Measurements from ENCODE around the gene PPM1H. TPM values are rescaled to one million over a fixed set of nuclear protein-coding genes. Genes with fewer than 3 reads are reported as not detected.
A peak's percentile ranks its signal among the peaks of the same experiment; 100 is the strongest.

Gene PPM1H
- total RNA-seq, 1 donor from 2014 or later = 8.3 TPM

DNA sequence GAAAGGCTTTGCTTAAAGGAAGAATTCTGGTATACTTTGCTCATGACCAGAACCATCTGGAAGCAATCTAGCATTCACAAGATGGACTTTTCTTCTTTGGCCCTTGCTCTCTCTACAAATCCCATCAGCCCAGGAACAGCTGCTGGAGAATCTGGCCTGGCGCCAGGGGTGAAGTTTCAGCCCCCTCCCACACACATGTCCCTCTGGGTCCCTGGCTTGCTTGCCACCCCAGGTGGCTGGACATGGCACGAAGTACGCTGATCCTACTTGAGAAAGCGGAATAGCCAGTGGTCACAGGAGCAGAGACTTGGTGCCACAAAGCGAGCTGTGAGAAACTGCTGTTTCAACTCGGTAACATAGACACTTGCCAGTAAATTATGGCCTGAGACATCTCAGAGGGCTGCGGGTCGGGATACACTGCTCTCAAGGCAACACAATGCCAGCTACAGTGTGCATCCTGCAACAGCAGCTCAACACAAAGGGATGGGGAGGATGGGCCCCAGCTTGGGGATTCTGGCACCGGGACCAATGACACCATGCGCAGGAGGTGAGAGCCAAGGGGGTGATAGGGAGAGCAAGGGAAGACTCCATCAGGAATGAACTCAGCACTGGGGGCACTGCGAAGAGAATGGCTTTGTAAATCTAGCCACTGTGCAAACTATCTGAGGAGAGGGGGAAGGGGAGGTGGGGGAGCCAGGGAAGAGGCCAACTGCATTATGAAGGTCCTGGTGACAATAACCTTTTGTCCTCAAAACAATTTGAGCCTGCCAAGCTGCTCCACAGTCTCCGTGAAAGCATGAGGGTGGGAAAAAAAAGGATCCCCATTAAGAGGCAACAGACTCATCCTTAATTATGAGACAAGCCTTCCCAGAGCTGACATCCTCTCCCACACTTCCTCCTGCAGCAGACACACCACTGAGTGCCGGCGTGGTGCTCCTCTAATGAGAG, 219.9 kb downstream of the PPM1H start:
- ATAC-seq (peak; percentile 72), DNase-seq (ENCODE audit: missing footprints) (peak; percentile 82)
- intact Hi-C loops (cut with DNase I) = no loop called here

DNA sequence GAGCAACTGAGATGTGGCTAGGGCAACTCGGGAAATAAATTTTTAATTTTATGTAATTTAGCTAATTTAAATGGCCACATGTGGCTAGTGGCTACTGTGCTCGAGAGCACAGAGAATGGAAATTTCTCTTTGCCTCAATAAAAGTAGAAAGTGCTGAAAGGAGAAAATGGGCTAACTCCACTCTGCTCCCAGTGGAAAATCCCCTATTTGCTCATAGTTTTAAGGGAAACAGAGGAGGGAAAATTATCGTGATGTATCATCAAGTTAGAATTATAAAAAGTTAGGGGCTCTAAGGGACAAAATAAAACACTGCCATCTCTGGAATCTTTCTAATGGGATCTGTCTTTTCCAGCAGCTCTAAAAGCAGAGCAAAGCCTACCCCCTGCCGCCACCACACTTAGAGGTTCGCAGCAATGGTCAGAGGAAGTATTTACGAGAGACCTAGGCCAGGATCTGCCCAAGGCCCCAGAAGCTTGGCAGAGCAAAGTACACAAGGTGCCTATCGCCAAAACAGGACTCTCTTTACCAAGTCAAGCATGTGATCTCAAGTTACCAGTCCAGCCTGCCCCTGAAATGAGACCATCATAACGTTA, 220.7 kb downstream of the PPM1H start:
- intact Hi-C loops (cut with DNase I) = no loop called here
- no peak for DNase-seq (ENCODE audit: missing footprints)
- peak; percentile 40 for ATAC-seq

DNA sequence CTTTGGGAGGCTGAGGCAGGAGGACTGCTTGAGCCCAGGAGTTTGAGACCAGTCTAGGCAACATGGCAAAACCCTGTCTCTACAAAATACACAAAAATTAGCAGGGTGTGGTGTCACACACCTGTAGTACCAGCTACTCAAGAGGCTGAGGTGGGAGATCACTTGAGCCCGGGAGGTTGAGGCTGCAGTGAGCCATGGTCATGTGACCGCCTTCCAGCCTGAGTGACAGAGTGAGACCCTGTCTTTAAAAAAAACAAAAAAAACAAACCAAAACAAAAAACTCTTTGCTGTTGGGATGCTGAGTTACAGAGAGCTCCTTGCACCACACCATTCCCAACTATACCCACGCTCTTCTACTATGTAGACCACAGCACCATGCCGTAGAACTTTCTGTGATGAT, 221.2 kb downstream of the PPM1H start:
- DNase-seq (ENCODE audit: missing footprints) = no peak
- ATAC-seq = no peak
- intact Hi-C loops (cut with DNase I) = no loop called here

DNA sequence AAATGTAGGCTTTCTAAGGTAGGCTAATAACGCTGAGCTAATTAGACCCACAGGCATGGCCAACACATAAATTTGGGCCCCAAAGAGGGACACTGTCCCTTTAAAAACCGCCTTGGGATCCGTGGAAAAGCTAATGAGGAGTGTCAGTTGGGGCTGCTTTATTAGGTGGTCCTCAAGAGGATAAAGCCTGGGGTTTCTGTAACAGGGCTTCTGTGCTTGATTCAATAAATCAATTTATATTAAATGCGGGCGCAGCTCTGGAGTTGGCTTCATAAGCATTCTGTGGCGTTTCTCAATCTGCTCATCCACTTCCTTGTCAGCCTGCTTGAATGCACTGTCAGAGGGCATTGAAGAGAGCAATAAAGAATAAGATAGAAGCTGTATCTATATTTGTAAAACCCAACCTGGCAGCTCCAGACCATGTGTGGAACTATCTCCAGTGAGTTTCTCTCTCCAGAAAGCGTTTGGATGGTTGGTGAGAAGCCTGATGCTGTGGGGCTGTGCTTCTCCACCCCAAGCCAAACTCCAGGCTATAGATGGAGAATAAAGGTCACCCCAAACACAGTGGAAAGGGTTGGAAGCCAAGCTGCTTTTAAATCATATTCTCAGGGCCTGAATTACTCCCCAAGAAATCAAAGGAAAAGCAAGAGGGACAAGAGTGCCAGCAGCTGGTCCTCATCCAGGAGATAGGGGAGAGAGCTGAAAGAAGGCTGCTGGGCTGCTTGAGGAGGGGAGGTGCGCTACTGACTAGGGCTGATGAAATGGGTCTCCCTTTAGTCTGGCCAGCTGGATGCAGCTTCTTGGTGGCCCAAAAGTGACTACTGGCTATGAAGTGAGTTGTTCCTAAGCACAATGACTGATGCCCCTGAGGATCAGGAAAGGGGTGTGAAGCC, 222.0 kb downstream of the PPM1H start:
- DNase-seq (ENCODE audit: missing footprints) (no peak), ATAC-seq (no peak)
- intact Hi-C loops (cut with DNase I) = no loop called here

DNA sequence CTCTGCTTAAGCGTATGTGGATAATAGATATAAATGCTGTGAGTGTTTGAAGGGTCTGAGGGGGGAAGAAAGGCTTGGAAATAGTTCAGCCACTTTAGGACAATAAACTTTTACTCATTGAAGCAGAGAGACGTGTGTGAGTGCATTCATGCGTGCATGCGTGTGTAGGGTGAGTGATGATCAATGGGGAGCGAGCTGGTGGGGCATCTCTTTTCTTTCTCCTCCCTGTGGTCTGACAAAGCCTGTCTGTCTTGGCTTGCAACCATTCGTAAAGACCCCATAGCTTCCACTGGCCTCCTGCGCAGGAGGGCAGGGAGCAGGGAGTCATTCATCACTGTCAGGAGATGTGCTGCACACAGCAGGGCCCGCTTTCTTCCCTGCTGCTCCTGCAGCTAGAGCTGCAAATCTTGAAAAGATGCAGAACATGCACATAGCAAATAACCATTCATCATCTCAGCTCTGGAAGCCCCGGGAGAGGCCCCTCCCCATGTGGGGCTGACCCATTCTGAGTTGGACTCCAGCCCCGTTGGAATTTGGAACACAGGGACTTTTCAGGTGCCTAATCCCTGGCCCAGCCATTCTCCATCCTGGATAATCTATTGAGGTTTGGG, 223.2 kb downstream of the PPM1H start:
- DNase-seq (ENCODE audit: missing footprints) (no peak), ATAC-seq (no peak)
- intact Hi-C loops (cut with DNase I) = no loop called here

DNA sequence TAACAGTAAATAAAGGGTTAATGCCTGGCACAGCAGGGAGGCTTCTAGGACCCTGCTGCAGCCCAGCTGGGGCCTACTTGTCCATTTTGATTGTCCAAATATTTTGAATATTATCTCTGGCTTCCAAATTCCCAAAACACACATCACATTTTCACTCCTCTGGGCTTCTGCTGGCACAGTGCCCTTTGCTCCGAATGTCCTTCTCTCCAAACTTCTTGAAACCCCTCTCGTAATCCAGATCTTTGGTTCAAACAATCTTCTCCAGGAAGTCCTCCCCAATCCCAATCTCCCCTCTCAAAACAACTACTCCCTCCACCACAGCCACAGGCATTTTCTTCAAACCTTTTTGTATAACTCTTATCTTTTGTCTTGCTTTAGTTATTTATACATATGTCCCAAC, 225.6 kb downstream of the PPM1H start:
- ATAC-seq = no peak
- intact Hi-C loops (cut with DNase I) = no loop called here
- DNase-seq (ENCODE audit: missing footprints) = no peak

DNA sequence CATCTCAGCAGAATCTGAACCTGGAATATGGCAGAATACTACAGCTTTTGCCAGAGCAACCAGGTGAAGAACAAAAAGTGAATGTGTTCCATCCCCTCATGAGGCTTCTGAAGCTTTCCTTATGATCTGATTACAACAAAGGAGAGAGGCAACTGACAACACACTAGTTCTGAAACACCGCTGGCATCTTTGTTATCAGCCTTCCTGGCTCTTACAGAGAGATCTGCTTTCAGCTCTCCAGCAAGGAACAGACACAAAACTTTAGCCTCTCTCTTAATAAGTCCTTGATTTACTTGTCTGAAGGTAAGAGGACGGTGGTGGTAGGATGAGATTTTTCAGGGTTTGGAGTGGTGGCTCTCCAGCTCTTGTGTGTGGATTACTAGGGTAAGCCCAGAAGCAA, 227.0 kb downstream of the PPM1H start:
- no peak for ATAC-seq
- intact Hi-C loops (cut with DNase I) = no loop called here
- no peak for DNase-seq (ENCODE audit: missing footprints)

DNA sequence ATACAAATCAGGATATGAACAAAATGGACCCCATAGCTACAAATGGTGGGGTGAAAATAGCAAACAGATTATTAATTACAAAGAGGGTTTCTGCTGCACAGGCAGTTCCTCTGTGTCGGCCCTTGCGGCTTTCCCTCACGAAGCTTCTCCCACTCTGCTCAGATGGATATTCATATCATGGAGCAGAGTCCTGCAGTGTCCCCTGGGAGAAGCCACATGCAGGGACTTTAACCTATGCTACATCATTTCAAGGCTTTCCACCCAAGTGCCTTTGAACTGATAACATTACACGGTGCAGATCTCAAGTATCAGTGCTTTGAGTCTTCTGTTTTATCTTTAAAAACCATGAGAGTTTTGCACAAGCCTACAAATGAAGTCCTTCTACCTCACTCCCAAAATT, 229.1 kb downstream of the PPM1H start:
- ATAC-seq (no peak), DNase-seq (ENCODE audit: missing footprints) (no peak)
- intact Hi-C loops (cut with DNase I) = no loop called here

DNA sequence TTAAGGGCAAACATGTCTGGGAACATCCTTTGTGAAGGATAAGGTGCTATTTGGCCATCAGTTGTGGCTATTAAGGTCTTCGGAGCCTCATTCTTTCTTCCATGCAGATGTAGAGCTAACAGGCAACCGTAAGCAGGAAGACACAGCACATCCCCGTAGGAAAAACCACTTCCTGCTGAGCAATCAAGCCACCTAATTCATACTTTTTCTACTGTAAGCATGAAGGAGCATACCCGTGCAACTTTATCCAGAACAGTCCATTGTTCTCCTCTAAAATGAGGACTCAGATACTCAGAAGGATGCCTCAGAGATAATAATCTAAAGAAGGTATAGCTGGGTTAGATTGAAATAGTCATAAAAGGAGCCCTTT, 232.0 kb downstream of the PPM1H start:
- DNase-seq (ENCODE audit: missing footprints) (no peak), ATAC-seq (peak; percentile 6)
- intact Hi-C loops (cut with DNase I) = loop anchor here (5.0 kb wide), 2 partner anchors 89 to 101 kb away; no protein-coding TSS in a partner anchor

DNA sequence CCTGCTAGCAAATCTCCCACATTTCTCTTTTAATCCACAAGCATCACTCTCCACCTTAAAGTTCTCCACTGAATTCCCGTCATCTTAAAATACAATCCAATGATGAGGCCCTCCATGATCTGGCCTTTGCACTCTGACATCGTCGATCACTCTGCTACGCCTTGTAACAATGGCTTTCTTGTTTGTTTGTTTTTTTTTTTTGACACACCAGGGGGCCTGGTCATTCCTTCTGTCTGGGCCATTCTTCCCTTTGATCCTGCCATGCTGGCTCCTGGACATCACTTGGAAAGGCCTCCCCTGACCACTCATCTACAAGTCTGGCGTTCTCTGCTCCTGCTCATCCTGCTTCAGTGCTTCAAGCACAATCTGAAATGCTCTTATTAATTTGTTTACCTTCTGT, 233.5 kb downstream of the PPM1H start:
- intact Hi-C loops (cut with DNase I) = loop anchor here (5.0 kb wide), 2 partner anchors 91 to 99 kb away; no protein-coding TSS in a partner anchor
- no peak for ATAC-seq
- no peak for DNase-seq (ENCODE audit: missing footprints)

DNA sequence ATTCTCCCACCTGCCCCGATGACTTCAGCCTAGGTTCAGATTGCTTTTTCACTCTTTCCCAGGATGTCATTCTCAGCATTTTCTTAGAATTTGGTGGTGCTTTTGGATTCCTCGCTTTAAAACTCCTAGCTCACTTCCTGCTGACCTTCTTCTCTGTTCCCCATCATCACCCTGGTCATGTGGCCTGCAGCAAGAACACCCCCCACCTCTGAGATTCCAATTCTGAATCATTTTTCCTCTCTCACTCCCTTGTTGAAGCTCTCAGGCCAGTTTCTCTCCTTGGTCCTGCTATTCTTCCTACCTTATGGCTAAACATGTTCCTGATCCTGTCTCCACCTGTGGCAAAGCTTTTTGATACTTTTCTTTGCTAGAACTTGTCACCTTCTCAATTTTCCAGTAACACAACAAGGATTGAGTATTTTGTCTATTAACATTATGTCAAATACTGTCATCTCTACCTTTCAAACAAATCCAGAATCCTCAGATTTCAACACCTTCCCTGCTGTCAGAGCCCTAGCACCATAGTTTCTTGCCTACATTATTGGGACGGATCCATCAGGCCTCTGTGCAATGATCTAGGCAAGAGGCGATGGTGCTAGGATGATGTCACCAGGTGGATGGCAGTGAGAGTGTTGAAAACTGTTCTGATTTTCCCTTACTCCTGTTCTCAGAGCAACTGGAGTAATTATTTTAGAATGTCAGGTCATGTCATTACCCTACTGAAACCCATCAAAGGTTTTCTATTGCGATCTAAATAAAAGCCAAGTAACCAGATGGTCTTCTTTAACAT, 234.7 kb downstream of the PPM1H start:
- intact Hi-C loops (cut with DNase I) = loop anchor here (5.0 kb wide), 2 partner anchors 92 to 98 kb away; no protein-coding TSS in a partner anchor
- DNase-seq (ENCODE audit: missing footprints) (no peak), ATAC-seq (no peak)

DNA sequence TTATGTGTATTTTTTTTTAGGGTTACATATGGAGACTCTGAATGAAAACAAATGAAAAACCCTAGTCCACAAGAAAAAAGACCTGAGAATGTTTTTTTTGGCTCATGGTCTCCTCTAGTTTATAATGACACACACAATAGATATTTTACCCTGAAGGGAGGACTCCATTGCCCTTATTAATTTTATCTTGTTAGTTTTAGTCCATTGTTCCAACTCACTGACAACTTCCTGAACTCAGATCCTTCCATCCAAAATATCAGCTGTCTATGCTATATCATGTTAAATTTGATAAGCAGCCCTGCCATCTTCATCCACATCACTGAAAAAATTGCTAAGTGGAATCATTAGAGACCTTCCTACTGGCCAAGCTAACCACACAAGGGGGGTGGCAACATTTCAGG, 236.2 kb downstream of the PPM1H start:
- intact Hi-C loops (cut with DNase I) = no loop called here
- ATAC-seq (no peak), DNase-seq (ENCODE audit: missing footprints) (no peak)

DNA sequence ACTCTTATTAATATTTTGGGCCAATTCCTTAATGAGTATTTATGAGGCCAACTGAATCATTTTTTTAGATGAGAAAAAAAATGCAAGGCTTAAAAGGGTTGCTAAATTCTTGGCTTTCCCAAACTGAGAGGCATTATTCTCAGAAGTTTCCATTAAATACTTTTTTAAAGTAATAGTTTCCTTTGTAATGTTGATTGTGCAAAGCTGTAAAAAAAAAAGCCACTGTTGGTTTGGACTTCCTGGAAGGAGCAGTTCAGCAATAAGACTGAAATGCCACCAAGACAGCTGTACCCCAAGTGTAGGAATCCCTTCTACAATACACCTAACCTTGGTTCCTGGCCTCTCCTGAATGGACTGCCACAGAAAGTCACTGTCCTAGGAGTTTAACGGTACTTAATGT, 237.1 kb downstream of the PPM1H start:
- no peak for DNase-seq (ENCODE audit: missing footprints)
- ATAC-seq = no peak
- intact Hi-C loops (cut with DNase I) = no loop called here

DNA sequence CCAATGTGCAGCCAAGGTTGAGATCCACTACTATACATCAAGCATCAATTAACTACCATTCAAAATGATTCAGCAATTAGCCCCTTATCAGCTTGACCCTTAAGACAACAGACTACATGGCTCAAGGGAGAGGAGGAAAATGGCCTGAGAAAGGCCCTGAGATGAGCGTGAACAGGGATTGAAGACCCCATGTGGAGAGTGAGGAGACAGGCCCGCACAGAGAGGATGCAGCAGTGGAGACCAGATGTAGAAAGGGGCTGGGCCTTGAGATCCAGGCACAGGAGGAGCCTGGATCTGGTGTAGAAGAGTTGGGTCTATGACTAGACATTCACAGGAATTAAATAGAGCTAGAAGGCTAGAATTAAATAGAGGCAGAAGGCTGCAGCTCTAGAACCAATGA, 239.3 kb downstream of the PPM1H start:
- intact Hi-C loops (cut with DNase I) = no loop called here
- no peak for ATAC-seq
- no peak for DNase-seq (ENCODE audit: missing footprints)

DNA sequence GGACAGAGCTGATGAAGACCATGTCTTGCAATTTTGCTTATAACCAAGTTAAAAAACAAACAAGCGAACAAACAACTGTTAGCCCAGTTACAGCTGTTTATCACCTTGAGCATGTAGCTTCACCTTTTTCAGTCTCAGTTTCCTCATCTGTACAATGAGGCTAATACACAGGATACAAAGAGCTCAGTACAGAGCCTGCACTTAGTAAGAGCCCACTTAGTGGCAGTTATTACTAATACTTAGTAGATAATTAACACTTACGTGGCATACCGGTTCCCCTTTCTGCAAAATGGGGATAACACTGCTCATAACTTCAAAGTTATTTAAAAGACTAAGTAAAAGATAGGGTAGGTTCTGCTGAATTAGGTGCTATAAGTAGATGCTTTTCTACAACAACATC, 240.3 kb downstream of the PPM1H start:
- intact Hi-C loops (cut with DNase I) = no loop called here
- DNase-seq (ENCODE audit: missing footprints) = no peak
- no peak for ATAC-seq

DNA sequence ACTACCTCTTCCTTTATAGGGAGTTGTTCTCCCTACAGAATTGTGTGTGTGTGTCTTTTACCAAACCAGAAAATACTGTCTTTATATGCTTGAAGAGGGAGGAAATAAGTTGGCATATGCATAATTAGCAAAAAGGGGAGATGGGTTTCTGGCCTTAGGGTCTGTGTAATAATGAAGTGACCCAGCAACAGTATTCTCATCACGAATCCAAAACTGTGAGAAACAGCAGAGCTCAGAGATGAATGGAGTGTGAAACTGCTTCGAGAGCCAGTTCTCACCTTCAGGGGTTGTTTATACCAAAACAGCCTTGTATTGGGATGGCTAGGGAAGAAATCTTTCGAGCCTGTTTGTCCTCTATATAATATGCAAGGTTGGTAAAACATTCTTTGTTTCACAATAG, 240.8 kb downstream of the PPM1H start:
- ATAC-seq = no peak
- intact Hi-C loops (cut with DNase I) = no loop called here
- no peak for DNase-seq (ENCODE audit: missing footprints)

DNA sequence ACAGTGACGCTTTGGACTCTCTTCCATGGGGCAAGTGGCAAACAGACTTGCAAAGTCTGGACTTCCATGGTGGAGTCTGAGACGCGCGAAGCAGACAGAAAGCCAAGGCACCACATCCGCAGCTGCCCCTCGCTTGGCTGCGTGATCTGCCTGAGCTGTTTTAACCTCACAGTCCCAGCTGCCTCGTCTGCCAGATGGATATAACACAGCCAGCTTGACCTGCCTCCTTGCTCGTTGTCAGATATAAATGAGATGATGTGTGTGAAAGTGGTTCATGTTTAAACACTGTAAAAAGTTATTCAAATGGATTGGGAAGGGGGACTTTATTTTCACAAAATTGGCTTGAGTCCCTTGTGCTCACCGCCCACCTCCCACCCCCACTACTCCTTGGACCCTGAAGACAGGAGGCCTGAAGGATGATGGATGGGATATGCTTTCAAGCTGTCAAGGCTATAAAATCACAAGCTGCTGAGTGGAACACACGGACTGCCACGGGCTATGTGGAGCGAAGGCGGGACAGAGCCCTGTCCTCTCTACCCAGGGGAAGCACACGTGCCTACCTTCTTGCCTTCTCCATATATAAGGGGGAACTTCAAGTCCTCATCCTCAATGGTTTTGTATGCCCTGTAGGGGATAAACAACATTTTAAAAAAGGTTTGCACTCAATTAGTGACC, 241.4 kb downstream of the PPM1H start:
- DNase-seq (ENCODE audit: missing footprints) = no peak
- intact Hi-C loops (cut with DNase I) = no loop called here
- ATAC-seq = peak; percentile 68

DNA sequence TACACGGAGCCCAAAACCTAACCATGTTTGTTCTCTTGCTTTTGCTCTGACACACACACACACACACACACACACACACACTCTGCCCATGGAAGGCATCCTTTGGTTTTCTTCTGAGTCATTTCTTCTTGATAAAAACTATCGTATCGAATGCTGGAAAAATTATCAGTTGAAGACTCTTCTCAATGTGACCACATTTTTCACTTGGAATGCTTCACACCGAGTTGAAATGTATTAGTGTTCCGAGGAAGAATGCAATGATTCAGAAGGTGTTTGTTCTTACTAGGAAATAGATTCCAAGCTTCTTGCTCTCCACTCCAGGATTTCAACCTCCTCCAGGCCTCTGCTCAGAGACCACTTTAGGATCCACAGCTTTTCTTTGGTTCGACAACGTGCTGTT, 242.1 kb downstream of the PPM1H start:
- DNase-seq (ENCODE audit: missing footprints) = no peak
- peak; percentile 9 for ATAC-seq
- intact Hi-C loops (cut with DNase I) = no loop called here
